GM12878 (cell line): ENCODE data around the gene LRRN2. TPM values are rescaled to one million over a fixed set of nuclear protein-coding genes. Genes with fewer than 3 reads are reported as not detected.

Experiments
- ATAC-seq: fragments of 200-7000 bp; cut with Tn5 transposase; 3 replicates; pipeline ENCODE4 v1.9.1; 2020; ENCODE audit warnings: mild to moderate bottlenecking, moderate library complexity
- BruUV-seq: library from RNA; stranded (reverse); fragments of 400-500 nt; replicated peaks from 2 replicates; lab custom pipeline; 2021; lab: Mats Ljungman, UMichigan
- CTCF ChIA-PET: fragments of 300-600 bp; sonication (Branson Sonifier 250); formaldehyde crosslinking; extraction: SDS; loops from one replicate; lab custom pipeline; 2021; ENCODE audit warnings: inconsistent platforms; lab: Yijun Ruan, JAX
- POLR2A ChIA-PET: fragments of 350-600 bp; formaldehyde crosslinking; extraction: SDS; loops from one replicate; lab custom pipeline; 2021; ENCODE audit warnings: inconsistent platforms; lab: Charles Lee
- RAD21 ChIA-PET: fragments of 300-600 bp; sonication (Branson Sonifier 250); formaldehyde crosslinking; loops from one replicate; lab custom pipeline; 2023; ENCODE audit warnings: antibody characterized with exemption; ENCODE audit not compliant: unreplicated experiment; lab: Charles Lee
- SMC1A ChIA-PET: fragments of 300-600 bp; sonication (Branson Sonifier 250); formaldehyde crosslinking; loops from one replicate; lab custom pipeline; 2023; ENCODE audit not compliant: unreplicated experiment, uncharacterized antibody; lab: Charles Lee
- DNase-seq: peaks from one replicate; pipeline ENCODE4 v3.0.0-alpha.2; 2011; ENCODE audit warnings: low read depth, low spot score
- FAIRE-seq: peaks from 3 replicates; lab custom pipeline; 2011; peaks lifted over from hg19 to GRCh38; lab: Jason Lieb, UNC
- H2AFZ ChIP-seq: 2 replicates; pipeline ENCODE4 v1.6.0; 2011; ENCODE audit warnings: low read depth, low read length, control low read depth; ENCODE audit not compliant: control insufficient read depth
- H3K27ac ChIP-seq: 2 replicates; pipeline ENCODE4 v1.5.1; 2011; ENCODE audit warnings: control low read depth; ENCODE audit not compliant: control insufficient read depth, insufficient read depth
- H3K27me3 ChIP-seq, 2 experiments: replicated peaks in 1 of 2; 2 replicates each; pipeline versions ENCODE4 v1.6.0 to v1.6.1; 2011; ENCODE audit warnings: low read length in 1 of 2; ENCODE audit not compliant: control insufficient read depth in 2 of 2, insufficient read depth in 2 of 2
- H3K36me3 ChIP-seq, 2 experiments: 2 replicates each; pipeline ENCODE4 v1.5.1; 2011; ENCODE audit warnings: low read length in 1 of 2; ENCODE audit not compliant: control insufficient read depth in 2 of 2, insufficient read depth in 2 of 2
- H3K4me1 ChIP-seq: 2 replicates; pipeline ENCODE4 v1.6.1; 2011; ENCODE audit warnings: mild to moderate bottlenecking, low read length, moderate library complexity, mixed read lengths; ENCODE audit not compliant: control insufficient read depth, insufficient read depth
- H3K4me2 ChIP-seq: 2 replicates; pipeline ENCODE4 v1.6.0; 2011; ENCODE audit warnings: control low read depth; ENCODE audit not compliant: control insufficient read depth, insufficient read depth
- H3K4me3 ChIP-seq: fragments of 200-600 bp; sonication (generic); 2 replicates; pipeline ENCODE4 v1.5.1; 2016
- H3K79me2 ChIP-seq: 2 replicates; pipeline ENCODE4 v1.6.0; 2011; ENCODE audit warnings: low read length; ENCODE audit not compliant: control insufficient read depth, insufficient read depth
- H3K9ac ChIP-seq: 2 replicates; pipeline ENCODE4 v1.8.0; 2011; ENCODE audit warnings: low read length, control low read depth, mixed read lengths; ENCODE audit not compliant: control insufficient read depth, insufficient read depth
- H3K9me3 ChIP-seq: replicated peaks from 3 replicates; pipeline ENCODE4 v1.5.1; 2011; ENCODE audit warnings: mild to moderate bottlenecking, low read length; ENCODE audit not compliant: control insufficient read depth, insufficient read depth
- H4K20me1 ChIP-seq: 2 replicates; pipeline ENCODE4 v1.6.0; 2011; ENCODE audit not compliant: control insufficient read depth, insufficient read depth
- MEF2A ChIP-seq: IDR thresholded peaks from 2 replicates; pipeline ENCODE4 v1.6.1; 2011; ENCODE audit warnings: low read depth, mild to moderate bottlenecking, low read length, moderate library complexity; ENCODE audit not compliant: insufficient read depth
- NR2C1 ChIP-seq: fragments of 450-650 bp; IDR thresholded peaks from 2 replicates; pipeline ENCODE4 v1.6.1; 2017; ENCODE audit warnings: antibody characterized with exemption, mild to moderate bottlenecking, moderate library complexity
- TARDBP ChIP-seq: IDR thresholded peaks from 2 replicates; pipeline ENCODE4 v1.6.1; 2016; ENCODE audit warnings: borderline replicate concordance
- TCF12 ChIP-seq: IDR thresholded peaks from 2 replicates; pipeline ENCODE4 v1.6.1; 2011; ENCODE audit warnings: low read depth, mild to moderate bottlenecking, low read length
- WGBS: methylation state at CpG from one replicate; pipeline ENCODE4 v1.1.6; 2016; ENCODE audit warnings: low lambda C conversion rate; ENCODE audit not compliant: insufficient replicate concordance, insufficient coverage; ENCODE audit errors: missing lambda C conversion rate; 5-methylcytosine and 5-hydroxymethylcytosine counted together
- in situ Hi-C: fragments of 300-500 bp; cut with MboI; formaldehyde crosslinking; loops from 9 replicates; pipeline ENCODE4 v1.14.3; 2018; ENCODE audit warnings: mixed read lengths
- intact Hi-C: fragments of 100-400 bp; cut with micrococcal nuclease; formaldehyde crosslinking; loops from one replicate; pipeline ENCODE4 v1.14.2; 2022; ENCODE audit not compliant: unreplicated experiment
- polyA plus RNA-seq, 11 experiments: library from polyadenylated mRNA; depleted of rRNA in 4 of 11; unstranded in 6 of 11; stranded (reverse) in 5 of 11; fragments of >200 nt; fragmentation: Nextera tagmentation in 4 of 11; fragmentation: Illumina TruSeq in 1 of 11; extraction: Ambion mirVana in 4 of 11; extraction: Trizol in 1 of 11; gene quantifications; 1 replicate in 1 of 11; 2 replicates in 10 of 11; pipeline versions ENCODE4 v1.2.1 to v1.2.3, GENCODE V29; 2011 to 2016; ENCODE audit warnings: inconsistent platforms in 2 of 11, missing spikeins in 2 of 11, low read depth in 1 of 11
- total RNA-seq, 4 experiments: library from RNA; depleted of rRNA in 3 of 4; stranded (reverse); fragments of >200 nt in 3 of 4; fragmentation: Illumina TruSeq in 1 of 4; extraction: Trizol in 1 of 4; gene quantifications; 2 replicates each; pipeline versions ENCODE4 v1.2.1 to v1.2.3, GENCODE V29; 2013 to 2021
- TF ChIP-seq, protein P1 (sequence below): fragments of 450-650 bp; IDR thresholded peaks from 2 replicates; pipeline ENCODE4 v1.6.1; 2016; ENCODE audit warnings: mild to moderate bottlenecking
- TF ChIP-seq, protein P2 (sequence below): fragments of 450-650 bp; formaldehyde crosslinking; IDR thresholded peaks from 2 replicates; pipeline ENCODE4 v1.4.0; 2020; ENCODE audit warnings: mild to moderate bottlenecking, moderate library complexity

LRRN2 gene
- total and polyA plus RNA-seq, 10 of the 15 experiments (the other 5 are each of a cell fraction or from before 2014, with no cell fraction given), result not detected

DNA sequence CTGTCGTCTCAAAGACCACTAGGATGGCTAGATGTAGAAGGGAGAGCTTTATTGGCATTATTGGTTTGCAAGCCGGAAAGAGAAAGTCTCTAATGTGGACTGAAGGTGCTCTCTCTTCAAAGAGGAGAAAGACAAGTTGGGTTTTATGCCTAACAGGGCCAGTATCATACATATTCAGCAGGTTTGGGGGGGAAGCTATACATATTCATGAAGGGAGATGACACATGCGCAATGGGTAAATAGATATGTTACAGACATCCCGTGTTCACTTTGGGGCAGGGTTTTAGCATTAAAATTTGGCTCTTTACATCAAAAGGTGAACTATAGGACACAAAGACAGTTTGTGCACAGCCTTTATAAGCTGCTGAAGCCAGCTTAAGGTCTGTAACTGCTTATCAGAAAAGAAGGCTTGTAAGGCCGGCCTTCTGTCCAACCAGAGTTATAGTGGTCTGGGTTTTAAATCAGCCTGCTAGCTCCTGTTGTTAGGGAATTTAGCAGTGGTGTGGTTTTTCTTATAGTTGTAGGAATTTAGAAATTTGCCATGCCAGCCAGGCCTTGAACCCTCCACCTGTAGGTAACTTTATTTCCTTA, 46.5 kb upstream of the LRRN2 start:
- H3K9ac ChIP-seq, result no peak overlapping the region
- H3K27me3 ChIP-seq, result no peaks in the 10 kb centered on the region; a peak in 1 of 4 replicates
- TF ChIP-seq NR2C1 (no peak), TARDBP (no peak), MEF2A (no peak), TCF12 (no peak)
- TF ChIP-seq, protein P1, sequence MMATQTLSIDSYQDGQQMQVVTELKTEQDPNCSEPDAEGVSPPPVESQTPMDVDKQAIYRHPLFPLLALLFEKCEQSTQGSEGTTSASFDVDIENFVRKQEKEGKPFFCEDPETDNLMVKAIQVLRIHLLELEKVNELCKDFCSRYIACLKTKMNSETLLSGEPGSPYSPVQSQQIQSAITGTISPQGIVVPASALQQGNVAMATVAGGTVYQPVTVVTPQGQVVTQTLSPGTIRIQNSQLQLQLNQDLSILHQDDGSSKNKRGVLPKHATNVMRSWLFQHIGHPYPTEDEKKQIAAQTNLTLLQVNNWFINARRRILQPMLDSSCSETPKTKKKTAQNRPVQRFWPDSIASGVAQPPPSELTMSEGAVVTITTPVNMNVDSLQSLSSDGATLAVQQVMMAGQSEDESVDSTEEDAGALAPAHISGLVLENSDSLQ, result no peak
- TF ChIP-seq, protein P2, sequence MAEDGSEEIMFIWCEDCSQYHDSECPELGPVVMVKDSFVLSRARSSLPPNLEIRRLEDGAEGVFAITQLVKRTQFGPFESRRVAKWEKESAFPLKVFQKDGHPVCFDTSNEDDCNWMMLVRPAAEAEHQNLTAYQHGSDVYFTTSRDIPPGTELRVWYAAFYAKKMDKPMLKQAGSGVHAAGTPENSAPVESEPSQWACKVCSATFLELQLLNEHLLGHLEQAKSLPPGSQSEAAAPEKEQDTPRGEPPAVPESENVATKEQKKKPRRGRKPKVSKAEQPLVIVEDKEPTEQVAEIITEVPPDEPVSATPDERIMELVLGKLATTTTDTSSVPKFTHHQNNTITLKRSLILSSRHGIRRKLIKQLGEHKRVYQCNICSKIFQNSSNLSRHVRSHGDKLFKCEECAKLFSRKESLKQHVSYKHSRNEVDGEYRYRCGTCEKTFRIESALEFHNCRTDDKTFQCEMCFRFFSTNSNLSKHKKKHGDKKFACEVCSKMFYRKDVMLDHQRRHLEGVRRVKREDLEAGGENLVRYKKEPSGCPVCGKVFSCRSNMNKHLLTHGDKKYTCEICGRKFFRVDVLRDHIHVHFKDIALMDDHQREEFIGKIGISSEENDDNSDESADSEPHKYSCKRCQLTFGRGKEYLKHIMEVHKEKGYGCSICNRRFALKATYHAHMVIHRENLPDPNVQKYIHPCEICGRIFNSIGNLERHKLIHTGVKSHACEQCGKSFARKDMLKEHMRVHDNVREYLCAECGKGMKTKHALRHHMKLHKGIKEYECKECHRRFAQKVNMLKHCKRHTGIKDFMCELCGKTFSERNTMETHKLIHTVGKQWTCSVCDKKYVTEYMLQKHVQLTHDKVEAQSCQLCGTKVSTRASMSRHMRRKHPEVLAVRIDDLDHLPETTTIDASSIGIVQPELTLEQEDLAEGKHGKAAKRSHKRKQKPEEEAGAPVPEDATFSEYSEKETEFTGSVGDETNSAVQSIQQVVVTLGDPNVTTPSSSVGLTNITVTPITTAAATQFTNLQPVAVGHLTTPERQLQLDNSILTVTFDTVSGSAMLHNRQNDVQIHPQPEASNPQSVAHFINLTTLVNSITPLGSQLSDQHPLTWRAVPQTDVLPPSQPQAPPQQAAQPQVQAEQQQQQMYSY, result no peak
- H3K79me2 ChIP-seq, result no peaks in the 10 kb centered on the region
- H3K9me3 ChIP-seq, result no peaks in the 10 kb centered on the region
- H3K4me2 ChIP-seq, result no peak overlapping the region
- H2AFZ ChIP-seq, result no peak overlapping the region
- DNase-seq (no peak), ATAC-seq (no peak), FAIRE-seq (no peak)
- H3K36me3 ChIP-seq, result no peaks in the 10 kb centered on the region
- ChIA-PET SMC1A (interaction anchor here (0.7 to 2.2 kb wide), 4 partner anchors 12 to 151 kb away, joined by 3 to 8 read pairs (median 5); no protein-coding TSS in a partner anchor), CTCF (interaction anchor here (0.8 to 2.2 kb wide), 8 partner anchors 13 to 166 kb away, joined by 3 to 11 read pairs (median 4); no protein-coding TSS in a partner anchor), RAD21 (no interaction called here), POLR2A (no interaction called here)
- in situ Hi-C loops, result no loop called here
- intact Hi-C loops, result no loop called here
- 45% methylated on average over 5 of the region's 5 CpGs for WGBS
- H3K4me1 ChIP-seq, result no peaks in the 10 kb centered on the region
- no peak overlapping the region for H3K4me3 ChIP-seq
- H4K20me1 ChIP-seq, result no peaks in the 10 kb centered on the region
- no peak overlapping the region for H3K27ac ChIP-seq
- no TSS peak for BruUV-seq
